Measurements from ENCODE around the gene CDK5.

- TF ChIP-seq CTCF (conservative IDR thresholded peaks at IDR 0.05; ENCODE audit: low read depth, low read length), result no peak
- TF ChIP-seq EZH2 (IDR thresholded peaks at IDR 0.05; ENCODE audit: borderline replicate concordance, low read depth, low read length, poor library complexity, severe bottlenecking), result no peak
Measured at GRCh38 chr7:151048911-151049463, 8.7 kb downstream of the CDK5 start.
